ENCODE results near the gene CASP4.

GRCh38 chr11:104912102-104912501 lies 56.3 kb downstream of the CASP4 start:
- TF ChIP-seq CTCF (conservative IDR thresholded peaks at IDR 0.05; ENCODE audit: low read depth, low read length): no peak
- TF ChIP-seq EZH2 (IDR thresholded peaks at IDR 0.05; ENCODE audit: borderline replicate concordance, low read depth, low read length, poor library complexity, severe bottlenecking): no peak
